Measurements from ENCODE around the gene TMEM203. TPM values are rescaled to one million over a fixed set of nuclear protein-coding genes. Genes with fewer than 3 reads are reported as not detected.

The TMEM203 gene
- polyA plus RNA-seq, 1 of the 3 experiments (the other 2 are of a cell fraction): 55.6 TPM

GRCh38 chr9:137202966-137203365 is 2.5 kb downstream of the TMEM203 start (continued):
- TF ChIP-seq ZBTB33 (IDR thresholded peaks at IDR 0.05; ENCODE audit: borderline replicate concordance, low read depth) (no peak), RXRA (IDR thresholded peaks at IDR 0.05; ENCODE audit: borderline replicate concordance, low read depth) (no peak), GABPA (IDR thresholded peaks at IDR 0.05; ENCODE audit: low read depth) (no peak), ELF1 (IDR thresholded peaks at IDR 0.05) (no peak), POLR2AphosphoS5 (IDR thresholded peaks at IDR 0.05; ENCODE audit: low read depth, low read length) (no peak), TCF12 (IDR thresholded peaks at IDR 0.05) (no peak), RFX5 (IDR thresholded peaks at IDR 0.05; ENCODE audit: low read length) (no peak), FOXM1 (IDR thresholded peaks at IDR 0.05; ENCODE audit: low read depth) (no peak), MEF2A (IDR thresholded peaks at IDR 0.05; ENCODE audit: borderline replicate concordance, low read depth) (no peak)

GRCh38 chr9:137201205-137201868 is 4.1 kb downstream of the TMEM203 start:
- POLR2A ChIA-PET: interaction anchor here (0.6 to 1.4 kb wide), 8 partner anchors 9 to 221 kb away, joined by 3 to 9 read pairs (median 4); partner anchors contain the start of gene SSNA1
- H2AFZ ChIP-seq (ENCODE audit: low read depth): peak overlapping the region; percentile 83; the same call in 1 of the 2 replicates
- no peaks in the 10 kb centered on the region for H3K9me3 ChIP-seq
- no peaks in the 10 kb centered on the region for H3K9me2 ChIP-seq
- no peaks in the 10 kb centered on the region for H3K36me3 ChIP-seq (replicated peaks in 1 of 2; ENCODE audit: control insufficient read depth in 1 of 2, insufficient read depth in 2 of 2, low read length in 1 of 2)
- peaks cover 28% of the 10 kb centered on the region for H4K20me1 ChIP-seq (ENCODE audit: insufficient read depth)
- H3K79me2 ChIP-seq (ENCODE audit: insufficient read depth): peaks cover 83% of the 10 kb centered on the region
- H3K27ac ChIP-seq (ENCODE audit: low read depth in 2 of 2, low read length in 1 of 2): peak overlapping the region; percentile 46 to 87; a peak in 3 of 4 replicates
- no peak for DNase-seq
- H3K4me1 ChIP-seq (ENCODE audit: control insufficient read depth in 1 of 2, insufficient read depth in 2 of 2, low read depth in 1 of 2, low read length in 1 of 2): peaks cover 17 to 49% of the 10 kb centered on the region in 2 experiments; a peak in 3 of 4 replicates
- H3F3A ChIP-seq (replicated peaks; ENCODE audit: insufficient read depth): peaks cover 14% of the 10 kb centered on the region
- CTCF ChIA-PET: interaction anchor here (0.9 to 1.4 kb wide), 7 partner anchors 12 to 172 kb away, joined by 3 to 6 read pairs (median 3); partner anchors contain the start of genes NRARP and UAP1L1
- WGBS (ENCODE audit: low lambda C conversion rate): 52% methylated on average over 14 of the region's 23 CpGs
- peak overlapping the region; percentile 70 to 83 for H3K4me3 ChIP-seq (ENCODE audit: low read depth in 2 of 2, low read length in 1 of 2)
- TF ChIP-seq GATA2 (CRISPR knock-in tag; IDR thresholded peaks at IDR 0.05) (no peak), TAF1 (IDR thresholded peaks at IDR 0.05; ENCODE audit: borderline replicate concordance, low read depth, low read length) (no peak), NRF1 (IDR thresholded peaks at IDR 0.05; ENCODE audit: low read depth, low read length) (no peak)
- peak overlapping the region; percentile 66; the same call in 1 of the 2 replicates for H3K9ac ChIP-seq
- peak overlapping the region; percentile 99 for H3K4me2 ChIP-seq
- H3K27me3 ChIP-seq (ENCODE audit: insufficient read depth): no peaks in the 10 kb centered on the region
